Measurements from ENCODE around the gene GMPR.

GMPR gene

DNA sequence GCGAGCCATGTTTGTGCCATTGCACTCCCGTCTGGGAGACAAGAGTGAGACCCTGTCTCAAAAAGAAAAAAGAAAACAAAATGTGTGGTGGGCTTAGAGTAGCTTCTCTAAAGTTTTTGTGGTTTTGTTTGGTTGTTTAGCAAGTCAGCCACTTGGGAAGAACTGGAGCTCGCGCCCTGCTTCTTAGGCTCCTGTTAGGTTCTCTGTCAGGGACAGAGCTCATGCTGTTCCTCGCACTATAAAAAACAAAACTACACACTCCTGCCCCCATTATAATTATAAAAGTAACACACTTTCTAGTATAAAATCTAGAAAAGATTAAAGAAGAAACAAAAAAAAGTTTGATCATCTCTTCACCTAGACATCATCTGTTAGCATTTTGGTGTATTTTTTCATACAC, 33.0 kb downstream of the GMPR start:
- no peak for DNase-seq (ENCODE audit: low read depth, low spot score)

DNA sequence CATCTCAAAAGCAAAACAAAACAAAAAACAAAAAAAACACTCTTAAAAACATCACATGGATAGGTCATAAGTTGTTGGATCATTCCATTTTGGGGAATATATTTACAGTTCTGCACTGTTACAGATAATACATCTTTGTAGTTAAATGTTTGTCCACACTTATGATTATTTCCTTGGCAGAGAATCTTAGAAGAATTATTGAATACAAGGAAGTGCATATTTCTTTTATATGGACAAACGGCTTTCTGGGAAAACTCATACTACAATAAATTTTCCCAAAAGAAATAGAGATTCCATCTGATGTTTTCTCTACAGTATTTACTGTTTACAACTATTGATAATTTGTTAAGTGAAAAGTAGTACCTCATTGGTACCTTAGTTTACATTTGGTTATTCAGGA, 33.8 kb downstream of the GMPR start:
- no peak for DNase-seq (ENCODE audit: low read depth, low spot score)

DNA sequence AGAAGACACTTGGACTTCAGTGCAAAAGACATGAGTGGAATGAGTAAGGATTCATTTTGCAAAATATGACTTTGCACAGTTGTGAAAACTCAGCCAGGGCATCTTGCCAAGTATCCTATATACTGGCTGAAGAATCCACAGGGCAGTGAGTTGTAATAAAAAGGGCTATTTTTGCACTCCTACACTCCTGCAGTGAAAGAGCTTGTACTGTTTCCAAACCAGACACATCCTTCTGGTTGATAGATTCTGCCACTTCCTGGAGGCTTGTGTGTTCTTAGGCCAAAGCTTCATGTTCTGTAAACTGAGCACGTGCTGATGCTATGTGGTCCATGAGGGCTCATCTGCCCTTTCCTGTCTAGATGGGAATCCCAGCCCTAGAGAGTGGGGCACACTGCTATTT, 34.9 kb downstream of the GMPR start:
- no peak for DNase-seq (ENCODE audit: low read depth, low spot score)

DNA sequence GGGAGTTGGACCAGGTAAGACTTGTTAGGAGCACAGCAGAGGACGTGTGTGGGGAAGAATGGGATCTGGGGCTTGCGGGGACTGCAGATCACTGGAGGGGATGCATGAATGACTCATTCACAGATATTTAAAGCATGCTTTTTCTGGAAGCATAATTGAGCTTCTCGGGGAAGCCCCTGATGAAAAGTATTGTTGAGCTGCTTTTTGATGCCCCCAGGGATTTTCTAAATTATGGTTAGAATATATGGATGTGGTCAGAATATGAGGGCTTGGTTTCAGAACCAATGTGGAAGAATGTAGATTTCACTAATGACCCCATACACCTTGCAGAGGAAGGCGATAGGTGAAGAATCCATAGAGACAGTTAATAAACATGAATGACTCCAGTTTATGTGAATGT, 36.1 kb downstream of the GMPR start:
- DNase-seq (ENCODE audit: low read depth, low spot score): no peak

DNA sequence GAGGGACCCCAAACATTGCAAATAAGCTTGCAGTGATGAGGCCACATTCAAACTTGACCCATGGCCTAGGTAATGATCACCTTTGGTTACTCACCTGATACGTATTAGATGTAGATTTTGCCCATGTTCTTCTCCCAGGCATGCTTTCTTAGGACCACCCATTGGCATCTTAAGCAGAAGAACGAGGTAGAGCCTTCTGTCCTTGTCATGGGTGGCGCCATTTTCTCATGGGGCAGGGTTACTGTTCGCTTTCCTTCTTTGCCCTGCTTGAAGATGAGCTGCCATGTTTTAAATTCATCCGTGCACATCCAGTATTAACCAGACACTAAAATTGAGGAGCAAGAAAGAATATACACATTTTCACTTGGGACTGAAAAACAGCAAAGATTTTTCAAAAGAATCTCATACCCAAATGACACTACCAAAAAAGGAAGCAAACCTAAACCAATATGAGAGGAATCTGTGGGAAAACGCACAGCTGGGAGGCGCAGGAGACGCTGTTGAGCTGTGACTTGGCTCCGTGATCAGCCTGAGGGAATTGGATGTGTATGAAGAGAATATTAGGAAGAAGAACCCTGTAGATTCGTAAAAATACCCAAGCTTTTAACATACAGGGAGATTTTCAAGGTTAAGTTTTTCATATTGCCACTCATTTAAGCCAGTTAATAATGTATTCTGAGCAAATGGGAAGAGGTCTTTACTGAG, 36.6 kb downstream of the GMPR start:
- DNase-seq (ENCODE audit: low read depth, low spot score): no peak

DNA sequence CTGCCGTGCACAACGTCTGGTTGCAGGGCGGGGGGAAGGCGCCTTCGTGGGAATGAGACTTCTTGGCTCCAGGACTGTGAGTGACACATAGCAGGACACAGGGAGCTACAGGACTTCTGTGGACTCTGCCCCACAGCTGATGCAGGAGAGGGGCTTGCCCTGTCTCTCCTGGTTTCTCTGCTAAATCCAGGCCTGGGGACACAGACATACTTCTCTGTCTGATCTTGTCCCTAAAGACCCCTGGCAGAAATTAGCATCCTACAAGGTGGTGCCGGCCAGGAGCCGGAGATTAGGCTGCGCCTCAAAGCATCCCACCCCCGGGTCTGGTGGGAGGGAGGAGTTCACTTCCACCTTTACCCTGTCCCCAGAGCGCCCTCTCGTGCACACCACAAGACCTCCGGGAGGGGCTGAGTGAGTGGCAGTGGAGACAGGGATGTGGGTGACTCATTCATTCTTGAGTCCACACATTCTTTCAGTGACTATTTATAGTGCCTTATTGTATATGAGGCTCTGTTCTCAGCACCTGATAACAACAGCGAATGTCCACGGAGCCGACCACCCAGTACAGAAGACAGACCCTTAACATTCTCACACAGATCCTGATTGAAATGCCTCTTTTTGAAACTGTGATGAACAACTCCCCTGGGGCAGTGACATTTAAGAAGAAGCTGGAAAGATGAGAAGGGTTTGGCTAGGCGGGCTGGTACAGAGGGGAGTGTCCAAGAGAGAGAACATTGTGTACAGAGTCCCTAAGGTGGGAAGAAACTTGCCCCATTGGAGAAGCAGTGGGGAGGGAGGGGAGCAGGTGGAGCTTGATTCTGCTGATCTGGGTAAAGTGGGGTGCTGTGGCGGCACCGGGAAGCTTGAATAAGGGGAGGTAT, 39.0 kb downstream of the GMPR start:
- DNase-seq (ENCODE audit: low read depth, low spot score): no peak

DNA sequence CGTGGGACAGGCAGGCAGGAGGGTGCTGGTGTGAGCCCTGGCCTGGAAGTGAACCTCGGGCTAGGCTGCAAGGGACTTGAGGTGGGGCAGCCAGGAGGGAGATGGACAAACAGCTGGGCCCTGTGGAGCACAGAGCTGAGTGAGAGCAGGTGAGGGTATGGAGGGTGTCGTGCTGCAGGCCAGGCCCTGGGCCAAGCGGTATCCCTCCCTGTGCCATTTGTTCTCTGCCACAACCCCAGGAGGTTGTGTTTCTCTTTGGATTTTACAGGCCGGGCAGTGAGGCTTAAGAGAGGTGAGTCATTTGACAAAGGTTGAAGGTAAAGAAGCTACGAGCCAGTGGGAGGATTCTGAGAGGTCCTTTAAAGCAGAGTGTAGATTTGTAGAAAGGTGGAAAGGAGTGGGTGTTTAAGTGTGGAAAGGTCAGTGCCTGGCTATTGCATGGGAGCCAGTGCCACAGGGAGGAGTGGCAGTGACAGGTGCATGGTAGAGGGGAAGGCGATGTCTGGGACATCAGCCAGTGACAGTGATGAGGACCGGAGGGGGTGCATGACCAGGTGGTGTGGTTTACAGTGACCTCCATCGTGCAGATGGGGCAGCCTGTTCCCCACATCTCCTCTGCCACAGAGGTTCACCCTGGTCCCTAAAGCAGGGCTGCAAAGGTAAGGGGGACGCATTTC, 39.8 kb downstream of the GMPR start:
- DNase-seq (ENCODE audit: low read depth, low spot score): no peak

DNA sequence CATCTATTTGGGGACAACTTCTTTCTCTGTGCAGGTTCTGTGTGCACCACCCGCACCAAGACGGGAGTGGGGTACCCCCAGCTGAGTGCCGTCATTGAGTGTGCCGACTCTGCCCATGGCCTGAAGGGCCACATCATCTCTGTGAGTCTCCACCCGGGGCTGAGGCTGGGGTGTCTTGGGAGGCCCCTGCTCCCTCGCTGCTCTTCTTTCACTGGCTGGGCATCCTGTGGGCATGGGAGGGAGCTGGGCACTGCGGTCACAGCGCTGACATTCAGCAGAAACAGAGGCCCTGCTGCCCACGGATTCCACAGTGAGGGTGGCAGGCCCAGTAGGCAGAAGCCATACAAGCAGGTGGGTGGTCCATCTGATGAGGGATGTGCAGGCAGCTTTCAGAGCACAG, 40.4 kb downstream of the GMPR start:
- DNase-seq (ENCODE audit: low read depth, low spot score): no peak

DNA sequence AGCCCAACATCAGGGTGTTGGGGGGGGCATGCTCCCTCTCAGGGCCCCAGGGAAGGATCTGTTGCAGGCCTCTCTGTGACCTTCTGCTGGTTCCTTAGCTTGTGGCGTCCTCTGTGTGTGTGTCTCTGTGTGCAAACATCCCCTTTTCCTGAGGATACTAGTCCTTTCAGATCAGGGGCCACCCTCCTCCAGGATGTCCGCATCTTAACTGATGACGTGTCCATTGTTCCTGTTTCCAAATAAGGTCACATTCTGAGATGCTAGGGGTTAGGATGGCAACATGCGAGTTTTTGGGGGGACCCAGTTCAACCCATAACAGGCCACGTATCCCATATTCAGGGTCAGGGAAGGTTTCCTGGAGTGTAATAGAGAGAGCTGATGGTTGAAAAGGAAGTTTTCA, 40.9 kb downstream of the GMPR start:
- DNase-seq (ENCODE audit: low read depth, low spot score): no peak

DNA sequence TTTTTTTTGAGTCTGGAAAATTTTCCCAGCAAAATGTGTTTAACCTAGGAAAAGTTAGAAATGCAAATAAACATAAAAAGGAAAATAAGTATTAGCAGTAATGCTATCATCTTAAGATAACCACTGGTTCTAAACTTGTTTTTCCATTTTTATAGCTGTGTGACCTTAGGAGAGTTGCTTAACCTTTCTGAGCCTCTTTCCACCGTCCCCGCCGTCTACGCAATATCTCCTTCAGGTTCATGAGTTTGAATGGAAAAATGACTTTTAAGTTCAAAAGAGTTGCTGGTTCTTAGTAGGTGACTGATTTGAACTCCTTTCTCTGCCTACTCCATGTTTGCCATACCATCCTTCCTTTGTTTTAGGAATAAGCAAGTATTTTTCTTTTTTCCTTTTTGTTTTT, 44.0 kb downstream of the GMPR start:
- DNase-seq (ENCODE audit: low read depth, low spot score): no peak

DNA sequence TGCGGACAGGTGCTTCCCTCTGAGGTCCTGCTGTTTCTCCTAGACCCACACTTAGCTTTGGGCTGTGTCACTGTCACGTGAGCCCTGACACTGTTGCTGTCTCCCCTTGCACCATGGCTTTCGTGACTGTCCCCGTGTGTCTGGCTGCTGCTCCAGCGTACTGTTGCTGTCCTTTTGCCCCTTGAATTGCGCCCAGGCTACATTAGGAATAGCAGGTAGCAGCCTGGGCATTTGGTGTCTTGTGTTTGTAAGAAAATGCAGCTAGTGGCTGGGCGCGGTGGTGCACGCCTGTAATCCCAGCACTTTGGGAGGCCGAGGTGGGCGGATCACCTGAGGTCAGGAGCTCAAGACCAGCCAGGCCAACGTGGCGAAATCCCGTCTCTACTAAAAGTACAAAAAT, 46.1 kb downstream of the GMPR start:
- no peak for DNase-seq (ENCODE audit: low read depth, low spot score)

DNA sequence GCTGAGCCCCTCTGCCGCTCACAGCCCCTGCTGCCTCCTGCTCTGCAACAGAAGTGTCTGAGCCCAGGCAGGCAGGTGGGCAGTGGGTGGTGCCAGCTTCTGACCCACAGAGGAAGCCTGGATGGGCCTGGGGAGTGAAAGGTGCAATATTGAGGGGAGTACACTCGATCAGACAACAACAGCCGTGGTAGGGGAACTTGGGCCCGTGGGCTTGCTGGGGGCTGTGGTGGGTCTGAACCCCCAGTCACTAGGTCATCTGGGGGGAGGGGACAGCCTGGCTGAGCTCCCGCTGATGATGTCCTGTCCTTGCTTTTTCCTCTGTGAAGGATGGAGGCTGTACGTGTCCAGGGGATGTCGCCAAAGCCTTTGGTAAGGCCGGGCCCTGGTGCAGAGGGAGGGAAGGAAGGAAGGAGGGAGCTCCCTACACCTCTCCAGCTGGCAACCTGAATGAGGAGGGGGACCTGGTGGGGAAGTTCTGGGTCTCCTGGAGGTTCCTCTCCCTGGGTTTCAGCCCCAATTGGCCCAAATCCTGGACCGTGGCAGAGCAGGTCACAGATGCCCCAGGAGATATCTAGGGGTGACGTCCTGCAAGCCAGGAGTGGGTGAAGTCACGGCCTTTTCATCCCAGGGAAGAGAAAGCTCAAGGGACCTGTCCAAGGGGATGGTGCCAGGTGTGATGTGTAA, 47.2 kb downstream of the GMPR start:
- no peak for DNase-seq (ENCODE audit: low read depth, low spot score)

DNA sequence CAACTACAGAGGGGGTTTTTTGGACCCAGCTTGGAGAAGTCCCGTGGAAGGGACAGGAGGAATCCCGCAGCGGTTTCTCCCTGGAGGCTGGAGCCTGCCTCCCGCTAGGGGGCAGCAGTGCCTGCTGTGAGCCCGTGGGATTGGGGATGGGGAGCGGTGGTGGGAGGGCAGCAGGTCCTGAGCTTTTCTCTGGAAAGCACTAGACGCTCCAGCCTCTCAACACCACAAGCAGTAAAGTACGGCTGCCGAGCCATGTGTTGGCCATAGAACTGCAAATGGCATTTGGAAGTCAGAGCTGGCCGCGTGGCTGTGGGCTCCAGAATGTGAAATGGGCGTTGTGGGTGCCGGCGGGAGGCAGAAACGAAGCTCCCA, 47.8 kb downstream of the GMPR start:
- no peak for DNase-seq (ENCODE audit: low read depth, low spot score)

DNA sequence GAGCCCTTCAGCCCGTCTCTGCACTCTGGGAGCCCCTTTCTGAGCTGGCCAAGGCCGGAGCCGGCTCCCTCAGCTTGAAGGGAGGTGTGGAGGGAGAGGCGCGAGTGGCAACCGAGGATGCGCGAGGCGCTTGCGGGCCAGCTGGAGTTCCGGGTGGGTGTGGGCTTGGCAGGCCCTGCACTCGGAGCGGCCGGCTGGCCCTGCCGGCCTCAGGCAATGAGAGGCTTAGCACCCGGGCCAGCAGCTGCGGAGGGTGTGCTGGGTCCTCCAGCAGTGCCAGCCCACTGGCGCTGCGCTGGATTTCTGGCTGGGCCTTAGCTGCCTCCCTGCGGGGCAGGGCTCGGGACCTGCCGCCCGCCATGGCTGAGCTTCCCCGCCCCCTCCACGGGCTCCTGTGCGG, 49.8 kb downstream of the GMPR start:
- DNase-seq (ENCODE audit: low read depth, low spot score): no peak

DNA sequence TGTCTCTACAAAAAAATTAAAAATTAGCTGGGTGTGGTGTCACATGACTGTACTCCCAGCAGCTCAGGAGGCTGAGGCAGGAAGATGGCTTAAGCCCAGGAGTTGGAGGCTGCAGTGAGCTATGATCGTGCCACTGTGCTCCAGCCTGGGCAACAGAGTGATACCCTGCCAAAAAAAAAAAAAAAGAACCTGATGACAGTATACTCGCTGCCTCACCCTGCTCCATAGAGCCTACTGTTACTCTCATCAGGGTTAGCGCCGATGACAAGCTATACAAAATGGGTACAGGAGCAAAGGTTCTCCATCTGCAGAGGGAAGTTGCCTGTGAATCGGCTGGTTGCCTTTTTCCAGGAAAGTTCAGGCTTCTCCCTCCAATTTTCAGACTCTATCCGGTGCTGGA, 53.4 kb downstream of the GMPR start:
- DNase-seq (ENCODE audit: low read depth, low spot score): no peak

DNA sequence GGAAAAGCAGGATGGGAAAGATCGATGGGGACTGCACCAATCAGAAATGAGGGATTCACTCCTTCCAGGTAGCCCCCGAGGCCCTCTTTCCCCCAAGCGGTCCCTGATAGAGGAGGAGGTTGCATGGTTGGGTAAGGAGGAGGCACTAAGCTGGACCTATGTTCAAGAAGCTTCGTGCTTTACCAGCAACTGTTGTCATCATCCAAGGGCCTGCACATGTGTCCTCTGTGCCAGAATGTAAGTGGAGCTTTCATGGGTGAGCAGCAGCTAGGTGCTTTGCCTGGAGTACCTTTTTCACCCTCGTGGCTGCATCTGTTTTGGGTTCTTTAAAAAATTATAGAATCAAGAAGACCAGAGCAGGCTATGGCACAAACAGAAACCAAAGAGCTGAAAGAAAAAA, 54.0 kb downstream of the GMPR start:
- no peak for DNase-seq (ENCODE audit: low read depth, low spot score)

DNA sequence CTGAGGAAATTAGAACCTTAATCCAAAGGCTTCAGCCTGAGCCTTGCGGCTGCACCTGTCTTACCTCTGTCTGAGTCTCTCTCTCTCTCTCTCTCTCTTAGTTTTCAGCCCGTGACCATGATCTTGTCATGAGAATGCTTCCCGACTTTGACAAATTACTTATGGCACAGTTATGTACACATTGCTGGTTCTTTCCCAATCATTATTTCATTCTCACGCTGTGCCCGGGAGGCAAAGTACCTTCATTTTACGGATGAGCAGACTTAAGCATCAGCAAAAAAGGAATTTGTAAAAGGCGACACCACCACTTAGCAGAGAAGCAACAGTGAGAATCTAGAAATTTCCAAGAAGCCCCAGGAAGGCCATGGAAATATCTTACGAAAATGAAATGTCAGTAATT, 54.6 kb downstream of the GMPR start:
- no peak for DNase-seq (ENCODE audit: low read depth, low spot score)

DNA sequence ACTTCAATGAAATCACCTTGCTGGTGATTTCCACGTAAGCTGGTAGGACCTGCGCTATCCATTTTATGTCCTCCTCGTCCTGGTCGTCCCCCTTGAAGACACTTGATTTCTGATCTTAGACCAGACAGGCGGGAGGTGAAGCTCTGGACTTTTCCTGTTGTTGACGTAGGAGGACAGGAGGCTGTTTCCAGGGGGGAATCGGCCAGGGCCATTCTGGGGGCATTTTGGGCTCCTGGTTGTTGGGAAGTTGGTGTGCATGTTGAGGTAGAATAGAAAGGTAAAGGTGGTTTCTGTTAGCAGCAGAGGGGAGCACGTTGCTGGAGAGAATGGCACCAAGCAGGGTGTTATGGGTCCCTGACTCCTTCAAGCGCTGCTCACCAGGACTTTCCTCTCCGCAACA, 56.0 kb downstream of the GMPR start:
- no peak for DNase-seq (ENCODE audit: low read depth, low spot score)

DNA sequence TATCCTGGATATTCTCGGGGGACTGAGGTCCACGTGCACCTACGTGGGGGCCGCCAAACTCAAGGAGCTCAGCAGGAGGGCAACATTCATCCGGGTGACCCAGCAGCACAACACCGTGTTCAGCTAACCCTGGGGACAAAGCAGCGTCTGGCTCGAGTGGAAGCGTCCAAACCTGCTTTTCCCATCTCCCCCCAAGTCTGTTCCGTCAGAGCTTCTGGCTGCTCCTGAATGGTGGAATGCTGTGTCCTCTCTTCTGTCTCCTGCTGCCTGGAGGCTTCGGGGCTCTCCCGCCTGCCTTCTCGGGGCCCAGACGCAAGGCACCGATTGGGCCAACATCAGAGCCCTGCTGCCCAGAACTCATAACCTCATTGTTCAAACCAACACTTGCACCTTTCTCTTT, 56.7 kb downstream of the GMPR start:
- DNase-seq (ENCODE audit: low read depth, low spot score): no peak

DNA sequence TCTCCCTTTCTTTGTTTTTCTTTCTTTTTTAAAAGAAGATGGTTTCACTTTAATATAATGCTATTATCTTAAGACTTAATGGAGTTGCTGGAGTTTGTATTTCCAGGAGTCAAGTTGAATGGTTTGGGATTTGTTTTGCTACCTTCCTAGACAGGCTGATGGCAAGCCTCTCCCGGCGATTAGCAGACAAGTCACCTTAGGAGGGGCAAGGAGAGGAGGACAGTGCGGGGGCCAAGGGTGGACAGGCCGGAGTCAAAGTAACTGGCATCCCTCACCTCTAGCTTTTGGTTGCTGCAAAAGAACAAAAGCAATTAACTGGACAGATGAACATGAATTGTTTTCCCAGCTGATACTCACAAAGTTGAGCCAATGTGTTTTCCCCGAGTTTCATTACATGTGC, 57.1 kb downstream of the GMPR start:
- DNase-seq (ENCODE audit: low read depth, low spot score): no peak

DNA sequence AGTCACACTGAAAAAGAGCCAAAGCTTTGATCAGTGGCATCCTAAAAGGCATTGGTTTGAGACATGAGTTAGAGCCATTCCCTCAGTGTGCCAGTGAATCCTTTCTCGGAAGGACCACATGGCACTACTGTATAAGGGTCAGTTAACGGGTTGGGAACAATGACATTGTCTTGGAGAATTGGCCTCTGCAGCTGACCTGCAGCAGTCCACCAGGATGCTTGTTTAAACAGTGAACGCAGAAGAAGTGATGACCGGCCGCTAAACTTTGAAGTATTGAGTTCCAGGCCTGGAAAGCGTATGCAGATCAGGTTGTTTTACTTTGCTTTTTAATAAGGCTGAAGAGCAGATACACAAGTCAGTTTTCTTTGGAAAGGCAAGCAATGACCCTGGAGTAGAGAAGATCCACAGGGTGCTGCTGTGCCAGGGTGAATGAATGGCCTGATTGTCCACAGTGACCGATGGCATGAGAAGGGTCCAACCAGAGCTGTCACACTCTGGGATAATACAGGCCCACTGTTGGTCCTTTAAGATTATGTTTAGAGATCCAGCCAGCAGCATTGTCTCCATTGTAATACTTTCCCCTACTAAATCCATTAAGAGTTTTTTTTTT, 57.8 kb downstream of the GMPR start:
- DNase-seq (ENCODE audit: low read depth, low spot score): no peak

DNA sequence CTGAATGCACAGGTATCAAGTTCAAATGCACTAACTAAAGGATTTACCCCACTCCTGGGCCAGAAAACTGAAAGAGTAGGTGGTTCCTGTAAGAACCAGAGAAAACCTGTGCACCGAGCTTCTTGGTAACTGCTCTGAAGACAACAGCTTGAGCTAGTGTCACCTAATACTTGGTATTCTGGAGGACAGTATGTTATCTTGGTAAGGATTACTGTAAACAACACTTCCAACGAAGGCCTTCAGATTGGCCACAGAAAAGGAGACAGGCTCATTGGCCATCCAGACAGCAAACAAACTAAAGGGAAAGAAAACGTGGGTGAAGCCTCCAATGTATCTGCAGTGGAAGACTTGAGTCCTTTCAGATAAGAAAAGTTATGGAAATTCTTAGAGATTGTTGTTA, 61.5 kb downstream of the GMPR start:
- no peak for DNase-seq (ENCODE audit: low read depth, low spot score)

Measured in activated CD4-positive, CD25-positive, alpha-beta regulatory T cell treated with anti-CD3 and anti-CD28 coated beads, Interleukin-2, amount 50 U/mL, for 16 hours (primary cell).